Stimulated activated CD4-positive, alpha-beta T cell treated with anti-CD3 and anti-CD28 coated beads, Interleukin-2, amount 100 ng/mL, for 48 hours (primary cell): Measurements from ENCODE around the gene CHPF2.

Source experiments
- DNase-seq, 2 donors: peaks; one replicate each; pipeline ENCODE4 v3.0.0-alpha.2; 2020

CHPF2 gene

DNA sequence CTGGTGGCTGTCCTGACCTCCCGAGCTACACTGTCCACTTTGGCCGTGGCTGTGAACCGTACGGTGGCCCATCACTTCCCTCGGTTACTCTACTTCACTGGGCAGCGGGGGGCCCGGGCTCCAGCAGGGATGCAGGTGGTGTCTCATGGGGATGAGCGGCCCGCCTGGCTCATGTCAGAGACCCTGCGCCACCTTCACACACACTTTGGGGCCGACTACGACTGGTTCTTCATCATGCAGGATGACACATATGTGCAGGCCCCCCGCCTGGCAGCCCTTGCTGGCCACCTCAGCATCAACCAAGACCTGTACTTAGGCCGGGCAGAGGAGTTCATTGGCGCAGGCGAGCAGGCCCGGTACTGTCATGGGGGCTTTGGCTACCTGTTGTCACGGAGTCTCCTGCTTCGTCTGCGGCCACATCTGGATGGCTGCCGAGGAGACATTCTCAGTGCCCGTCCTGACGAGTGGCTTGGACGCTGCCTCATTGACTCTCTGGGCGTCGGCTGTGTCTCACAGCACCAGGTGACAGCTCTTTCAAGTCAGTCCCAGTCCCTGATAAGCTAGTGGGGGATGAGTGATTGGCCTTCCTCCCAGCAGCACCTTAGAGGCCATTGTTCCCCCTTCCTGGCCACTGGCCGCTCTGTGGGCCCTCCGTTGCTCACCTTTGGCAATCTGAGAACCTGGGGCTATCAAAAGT is 3.0 kb downstream of the CHPF2 start:
- no peak for DNase-seq

DNA sequence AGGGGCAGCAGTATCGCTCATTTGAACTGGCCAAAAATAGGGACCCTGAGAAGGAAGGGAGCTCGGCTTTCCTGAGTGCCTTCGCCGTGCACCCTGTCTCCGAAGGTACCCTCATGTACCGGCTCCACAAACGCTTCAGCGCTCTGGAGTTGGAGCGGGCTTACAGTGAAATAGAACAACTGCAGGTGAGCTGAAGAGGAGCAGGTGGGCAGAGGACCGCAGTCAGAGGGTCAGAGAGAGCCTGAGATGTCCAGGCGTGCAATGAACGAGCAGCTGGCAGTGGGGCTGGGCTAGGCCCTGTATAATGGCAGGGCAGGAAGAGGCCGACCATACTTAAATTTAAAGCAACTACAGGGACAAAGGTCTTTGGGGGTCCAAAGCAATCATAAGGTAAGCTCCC is 4.1 kb downstream of the CHPF2 start:
- DNase-seq = no peak

DNA sequence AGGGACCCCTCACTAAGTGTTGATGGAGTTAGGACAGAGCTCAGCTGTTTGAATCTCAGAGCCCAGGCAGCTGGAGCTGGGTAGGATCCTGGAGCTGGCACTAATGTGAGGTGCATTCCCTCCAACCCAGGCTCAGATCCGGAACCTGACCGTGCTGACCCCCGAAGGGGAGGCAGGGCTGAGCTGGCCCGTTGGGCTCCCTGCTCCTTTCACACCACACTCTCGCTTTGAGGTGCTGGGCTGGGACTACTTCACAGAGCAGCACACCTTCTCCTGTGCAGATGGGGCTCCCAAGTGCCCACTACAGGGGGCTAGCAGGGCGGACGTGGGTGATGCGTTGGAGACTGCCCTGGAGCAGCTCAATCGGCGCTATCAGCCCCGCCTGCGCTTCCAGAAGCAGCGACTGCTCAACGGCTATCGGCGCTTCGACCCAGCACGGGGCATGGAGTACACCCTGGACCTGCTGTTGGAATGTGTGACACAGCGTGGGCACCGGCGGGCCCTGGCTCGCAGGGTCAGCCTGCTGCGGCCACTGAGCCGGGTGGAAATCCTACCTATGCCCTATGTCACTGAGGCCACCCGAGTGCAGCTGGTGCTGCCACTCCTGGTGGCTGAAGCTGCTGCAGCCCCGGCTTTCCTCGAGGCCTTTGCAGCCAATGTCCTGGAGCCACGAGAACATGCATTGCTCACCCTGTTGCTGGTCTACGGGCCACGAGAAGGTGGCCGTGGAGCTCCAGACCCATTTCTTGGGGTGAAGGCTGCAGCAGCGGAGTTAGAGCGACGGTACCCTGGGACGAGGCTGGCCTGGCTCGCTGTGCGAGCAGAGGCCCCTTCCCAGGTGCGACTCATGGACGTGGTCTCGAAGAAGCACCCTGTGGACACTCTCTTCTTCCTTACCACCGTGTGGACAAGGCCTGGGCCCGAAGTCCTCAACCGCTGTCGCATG is 5.2 kb downstream of the CHPF2 start:
- DNase-seq = no peak

DNA sequence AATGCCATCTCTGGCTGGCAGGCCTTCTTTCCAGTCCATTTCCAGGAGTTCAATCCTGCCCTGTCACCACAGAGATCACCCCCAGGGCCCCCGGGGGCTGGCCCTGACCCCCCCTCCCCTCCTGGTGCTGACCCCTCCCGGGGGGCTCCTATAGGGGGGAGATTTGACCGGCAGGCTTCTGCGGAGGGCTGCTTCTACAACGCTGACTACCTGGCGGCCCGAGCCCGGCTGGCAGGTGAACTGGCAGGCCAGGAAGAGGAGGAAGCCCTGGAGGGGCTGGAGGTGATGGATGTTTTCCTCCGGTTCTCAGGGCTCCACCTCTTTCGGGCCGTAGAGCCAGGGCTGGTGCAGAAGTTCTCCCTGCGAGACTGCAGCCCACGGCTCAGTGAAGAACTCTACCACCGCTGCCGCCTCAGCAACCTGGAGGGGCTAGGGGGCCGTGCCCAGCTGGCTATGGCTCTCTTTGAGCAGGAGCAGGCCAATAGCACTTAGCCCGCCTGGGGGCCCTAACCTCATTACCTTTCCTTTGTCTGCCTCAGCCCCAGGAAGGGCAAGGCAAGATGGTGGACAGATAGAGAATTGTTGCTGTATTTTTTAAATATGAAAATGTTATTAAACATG is 6.0 kb downstream of the CHPF2 start:
- no peak for DNase-seq

DNA sequence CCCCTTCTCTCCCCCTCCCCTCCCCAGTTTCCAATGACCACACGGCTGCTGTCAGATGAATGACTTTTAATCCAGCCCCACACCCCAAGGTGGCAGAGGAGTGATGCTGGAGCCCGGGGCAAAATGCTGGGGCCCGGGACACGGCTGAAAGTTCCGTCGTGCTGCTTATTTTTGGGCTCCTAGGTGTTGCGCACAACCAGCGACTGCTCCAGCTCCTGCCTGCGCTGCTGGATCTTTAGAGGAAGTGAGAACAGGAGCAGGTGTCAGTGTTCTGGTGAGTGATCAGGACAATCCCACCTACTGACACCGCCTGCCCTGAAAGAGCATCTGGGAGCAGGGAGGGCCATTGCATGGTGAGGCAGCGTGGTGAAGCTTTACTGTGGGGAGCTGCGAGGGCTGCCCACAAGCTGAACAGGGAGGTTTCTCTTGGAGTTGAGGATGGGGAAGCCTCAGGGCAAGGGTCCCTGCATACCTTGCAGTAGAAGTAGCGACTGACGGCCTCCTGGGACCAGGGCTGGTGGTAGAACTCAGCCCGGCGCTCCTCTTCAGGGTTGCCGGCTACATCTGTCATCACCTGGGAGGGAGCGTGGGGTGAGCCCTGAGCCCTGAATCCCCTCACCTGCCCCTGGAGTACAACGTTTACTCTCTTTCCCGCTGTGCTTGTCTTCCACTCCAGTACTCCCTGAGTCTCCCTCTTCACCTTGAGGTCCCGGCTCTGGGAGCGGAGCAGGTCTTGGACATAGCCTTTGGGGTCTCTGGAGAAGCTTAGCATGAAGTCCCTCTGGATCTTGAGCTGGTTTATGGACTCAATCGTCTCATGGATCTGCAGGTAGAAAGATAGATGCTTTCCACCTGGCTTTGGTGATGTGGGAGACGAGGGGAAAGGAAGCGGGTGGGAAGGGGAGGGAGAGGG is 6.9 kb downstream of the CHPF2 start:
- no peak for DNase-seq

DNA sequence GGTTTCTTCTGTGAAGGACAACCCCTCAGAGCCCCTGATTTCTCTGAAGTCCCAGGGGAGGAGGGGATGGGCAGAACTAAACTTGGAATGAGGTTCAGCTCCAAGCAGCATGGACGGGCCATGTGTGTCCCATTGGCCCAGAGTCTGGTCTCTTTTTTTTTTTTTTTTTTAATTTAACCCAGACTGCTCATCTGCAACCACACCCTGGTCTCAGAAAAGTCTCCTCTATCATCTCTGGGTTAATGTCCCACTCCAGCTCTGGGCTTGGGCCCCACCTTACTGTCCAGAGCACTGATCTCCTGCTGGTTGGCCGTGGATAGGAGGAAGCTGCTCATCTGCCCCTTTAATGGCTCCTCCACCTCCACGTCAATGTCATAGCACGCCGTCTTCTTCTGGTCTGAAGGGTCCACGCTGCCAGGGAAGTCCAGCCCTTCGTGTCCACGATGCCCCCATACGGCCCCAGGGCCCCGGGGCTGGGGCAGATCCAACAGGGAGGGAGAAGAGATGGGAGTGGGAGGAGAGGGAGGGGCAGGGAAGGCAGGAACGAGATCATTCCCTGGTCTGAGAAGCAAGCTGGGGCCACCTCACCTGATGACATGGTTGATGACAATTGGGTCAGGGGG is 7.7 kb downstream of the CHPF2 start:
- no peak for DNase-seq

DNA sequence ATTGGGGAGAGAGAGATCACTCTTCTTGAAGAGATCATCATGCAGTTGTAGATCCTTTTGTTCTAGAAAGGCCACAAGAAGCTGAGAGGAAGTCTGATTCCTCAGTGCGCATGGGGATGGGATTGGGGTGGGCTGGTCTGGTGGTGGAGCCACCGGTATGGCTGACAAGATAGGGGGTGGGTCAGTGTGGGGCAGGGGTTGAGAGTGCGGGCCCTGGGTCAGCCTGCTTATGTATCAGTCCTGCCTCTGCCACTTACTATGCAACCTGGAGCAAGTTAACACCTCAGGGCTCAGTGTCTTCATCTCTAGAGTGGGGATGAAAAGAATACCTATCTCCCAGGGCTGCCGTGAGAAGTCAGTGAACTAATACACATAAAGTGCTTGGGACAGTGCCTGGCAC is 8.3 kb downstream of the CHPF2 start:
- no peak for DNase-seq

DNA sequence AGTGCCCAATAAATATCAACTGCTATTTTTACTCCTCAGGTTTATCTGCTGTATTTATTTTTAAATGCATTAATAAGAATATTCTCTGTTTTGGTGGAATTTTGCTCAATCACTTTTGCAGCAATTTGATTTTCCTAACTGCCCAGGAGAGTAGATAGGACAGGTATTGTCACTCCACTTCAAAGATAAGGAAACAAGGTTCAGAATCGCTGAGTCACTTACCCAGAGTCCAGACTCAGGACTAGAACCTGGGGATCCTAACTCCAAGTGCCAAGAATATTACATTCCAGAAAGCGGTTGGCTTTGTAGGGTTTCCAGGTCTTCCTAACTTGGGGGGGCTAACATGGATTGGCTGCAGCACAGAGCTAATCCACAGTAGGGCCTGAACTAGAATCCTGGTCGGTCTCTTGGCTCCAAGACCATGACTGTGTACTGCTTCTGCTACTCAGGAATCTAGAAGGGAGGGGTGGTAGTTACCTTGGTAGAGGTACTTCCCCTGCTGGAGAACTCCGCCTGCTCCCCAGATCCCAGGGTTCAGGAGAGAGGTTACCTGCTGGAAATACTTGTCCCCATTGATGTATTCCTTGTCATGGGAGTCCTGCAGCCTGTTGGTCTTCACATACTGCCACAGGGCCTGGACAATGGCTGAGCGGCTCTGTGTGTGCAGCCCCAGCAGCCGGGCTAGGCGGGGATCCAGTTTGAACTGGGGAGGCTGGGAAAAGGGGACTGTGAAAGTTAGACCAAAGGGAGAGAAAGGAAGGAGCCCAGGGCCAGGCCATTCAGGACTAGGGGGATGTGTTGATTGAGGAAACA is 8.9 kb downstream of the CHPF2 start:
- no peak for DNase-seq

DNA sequence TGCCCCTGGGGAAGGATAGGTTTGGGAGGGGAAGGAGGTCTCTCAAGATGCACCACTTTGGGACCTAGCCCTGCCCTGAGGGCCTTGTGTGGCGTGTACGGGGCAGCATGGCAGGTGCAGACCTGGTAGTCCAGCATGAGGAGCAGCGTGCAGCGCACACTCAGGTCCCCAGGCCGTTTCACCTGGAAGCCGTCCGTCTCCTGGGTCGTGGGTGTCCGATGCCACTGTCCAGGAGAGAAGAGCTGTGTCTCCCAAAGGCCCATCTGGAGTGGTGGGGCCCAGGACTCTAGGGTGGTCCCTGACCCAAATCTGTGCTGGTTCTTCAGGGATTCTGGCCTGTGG is 9.4 kb downstream of the CHPF2 start:
- no peak for DNase-seq

DNA sequence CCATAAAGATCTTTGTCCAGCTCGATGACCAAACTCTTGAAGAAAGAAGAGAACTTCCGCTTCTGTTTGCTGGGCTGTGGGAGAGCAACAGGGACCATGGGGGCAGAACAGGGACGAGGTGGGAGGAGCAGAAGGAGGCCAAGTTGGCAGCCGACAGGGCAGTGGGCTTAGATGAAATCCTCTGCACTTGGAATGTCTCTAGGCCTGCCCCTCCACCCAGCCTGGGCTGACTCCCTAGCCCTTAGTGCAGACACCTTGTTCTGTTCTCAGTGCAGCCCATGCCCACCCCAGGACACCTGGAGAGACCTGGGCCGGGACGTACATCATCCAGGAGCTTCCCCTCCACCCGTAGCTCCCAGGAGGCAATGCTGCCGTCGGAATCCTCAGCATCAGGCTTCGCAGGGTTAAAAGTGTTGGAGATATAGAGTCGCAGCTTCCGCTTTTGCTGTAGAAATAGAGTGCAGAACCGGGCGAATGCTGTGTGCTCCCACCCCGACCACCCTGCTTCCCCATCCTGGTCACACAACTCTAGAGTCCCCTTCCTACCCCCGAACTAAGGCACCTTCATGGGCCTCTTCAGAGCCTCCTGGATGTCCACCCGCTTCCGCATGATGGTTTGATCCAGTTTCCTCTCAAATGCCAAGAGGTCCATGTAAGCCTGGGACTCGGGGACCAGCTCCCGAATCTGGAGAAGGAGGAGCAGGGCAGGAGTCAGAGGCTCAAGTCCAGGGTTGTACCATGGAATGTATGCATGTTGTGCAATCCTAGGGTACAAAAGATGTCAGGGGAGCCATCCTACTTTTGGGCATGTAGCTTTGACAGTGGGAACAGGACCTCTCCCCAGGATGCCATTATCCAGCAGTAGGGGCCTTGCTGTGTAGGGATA is 10.1 kb downstream of the CHPF2 start:
- DNase-seq = no peak

DNA sequence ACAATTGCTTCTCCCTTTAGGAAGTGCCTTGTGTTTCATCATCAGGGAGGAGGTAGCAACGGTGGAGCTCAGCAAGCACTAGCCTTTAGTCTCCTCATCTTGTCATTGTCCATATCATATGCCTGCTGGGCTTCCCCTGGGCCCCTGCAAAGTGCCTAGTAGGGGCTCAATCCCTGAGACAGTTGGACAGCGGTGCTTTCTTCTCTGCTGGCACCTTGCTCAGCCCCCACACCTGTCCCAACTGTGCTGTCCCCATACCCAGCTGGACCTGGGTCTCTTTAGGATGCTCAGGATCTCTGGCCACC is 10.7 kb downstream of the CHPF2 start:
- DNase-seq = no peak

DNA sequence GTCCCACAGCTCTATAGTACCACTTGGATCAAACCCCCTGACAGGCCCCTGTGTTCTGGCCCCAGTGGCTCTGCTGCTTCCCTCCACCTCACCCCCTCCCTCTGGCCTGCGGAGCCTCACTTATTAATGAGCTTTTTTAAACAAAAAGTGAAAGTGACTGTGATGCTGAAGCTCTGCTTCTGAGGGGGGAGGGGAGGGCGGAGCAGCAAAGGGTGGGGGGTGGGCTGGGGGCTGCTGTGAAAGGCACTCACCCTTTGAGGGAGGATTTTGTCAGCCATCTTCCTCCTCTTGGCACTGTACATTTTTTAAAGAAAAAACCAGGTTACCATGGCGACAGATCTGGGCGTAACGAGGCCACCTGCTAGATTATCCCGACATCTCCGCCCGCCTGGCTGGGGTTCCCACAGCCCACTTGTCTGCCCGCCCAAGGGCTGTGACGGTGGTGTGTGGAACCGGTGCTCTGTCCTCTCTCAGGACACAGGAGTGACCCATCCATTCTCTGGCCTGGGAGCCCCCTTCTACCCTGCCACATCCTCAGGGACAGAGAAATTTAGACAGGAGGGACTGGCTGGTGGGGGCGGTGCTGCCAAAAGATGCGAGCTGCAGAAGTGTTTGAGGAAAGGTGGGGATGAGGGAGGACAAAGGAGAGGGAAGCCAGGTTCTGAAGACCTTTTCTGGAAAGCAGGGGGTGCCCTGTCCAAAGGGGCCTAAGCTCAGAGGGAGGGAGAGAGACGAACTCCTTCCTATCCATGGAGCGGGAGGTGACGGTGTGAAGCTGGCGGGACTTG is 11.3 kb downstream of the CHPF2 start:
- DNase-seq = no peak

DNA sequence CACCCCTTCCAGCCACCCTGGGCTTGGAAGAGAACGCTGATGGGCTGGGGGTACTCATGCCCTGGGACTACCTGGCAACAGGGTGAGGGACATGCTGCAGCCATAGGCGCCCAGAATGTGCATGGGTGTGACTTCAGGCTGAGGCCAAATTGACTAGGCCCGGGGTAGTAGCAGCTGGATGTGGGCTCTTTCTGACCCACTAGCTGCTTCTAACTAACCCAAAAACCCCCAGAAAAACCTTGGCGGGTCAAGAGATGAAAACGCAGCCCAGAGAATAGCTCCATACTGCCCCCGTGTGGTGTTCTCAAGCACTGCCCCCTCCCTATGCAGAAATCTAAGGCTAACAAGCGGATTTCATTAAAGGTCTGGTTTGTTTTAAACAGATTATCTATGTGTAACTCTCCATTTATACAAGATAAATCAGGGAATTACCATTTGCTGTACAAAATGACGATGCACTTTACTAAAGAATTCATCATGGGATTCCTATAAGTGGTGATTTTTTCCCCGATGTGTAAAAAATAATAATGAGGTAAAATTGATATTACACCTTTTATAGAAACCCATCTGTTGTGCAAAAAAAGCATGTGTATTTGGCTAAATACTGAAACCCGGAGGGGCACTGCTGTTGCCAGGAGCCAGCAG is 12.0 kb downstream of the CHPF2 start:
- peak; percentile 68 for DNase-seq

DNA sequence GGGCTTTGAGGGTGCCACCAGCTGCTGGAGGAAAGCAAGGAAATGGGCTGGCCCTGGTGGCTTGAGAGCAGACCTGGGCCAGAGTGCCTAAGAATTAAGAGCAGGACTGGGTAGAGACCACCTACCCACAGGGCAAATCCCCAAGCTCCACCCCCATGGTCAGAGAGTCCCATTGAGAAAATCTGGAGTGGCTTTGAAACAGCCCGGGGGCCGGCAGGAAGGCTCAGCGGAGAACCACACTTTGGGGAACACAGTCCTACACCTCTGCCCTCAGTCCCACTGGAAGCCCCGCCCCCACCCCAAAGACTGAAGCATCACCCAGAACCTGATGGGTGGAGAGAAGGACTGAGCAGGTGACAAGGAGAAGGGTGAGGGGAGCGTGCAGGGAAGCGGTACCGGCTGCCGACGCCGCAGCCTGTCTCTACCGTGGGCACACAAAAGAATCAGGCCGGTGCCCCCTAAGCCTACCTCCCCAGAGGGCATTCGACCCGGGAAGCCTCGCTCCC is 12.6 kb downstream of the CHPF2 start:
- DNase-seq = no peak

DNA sequence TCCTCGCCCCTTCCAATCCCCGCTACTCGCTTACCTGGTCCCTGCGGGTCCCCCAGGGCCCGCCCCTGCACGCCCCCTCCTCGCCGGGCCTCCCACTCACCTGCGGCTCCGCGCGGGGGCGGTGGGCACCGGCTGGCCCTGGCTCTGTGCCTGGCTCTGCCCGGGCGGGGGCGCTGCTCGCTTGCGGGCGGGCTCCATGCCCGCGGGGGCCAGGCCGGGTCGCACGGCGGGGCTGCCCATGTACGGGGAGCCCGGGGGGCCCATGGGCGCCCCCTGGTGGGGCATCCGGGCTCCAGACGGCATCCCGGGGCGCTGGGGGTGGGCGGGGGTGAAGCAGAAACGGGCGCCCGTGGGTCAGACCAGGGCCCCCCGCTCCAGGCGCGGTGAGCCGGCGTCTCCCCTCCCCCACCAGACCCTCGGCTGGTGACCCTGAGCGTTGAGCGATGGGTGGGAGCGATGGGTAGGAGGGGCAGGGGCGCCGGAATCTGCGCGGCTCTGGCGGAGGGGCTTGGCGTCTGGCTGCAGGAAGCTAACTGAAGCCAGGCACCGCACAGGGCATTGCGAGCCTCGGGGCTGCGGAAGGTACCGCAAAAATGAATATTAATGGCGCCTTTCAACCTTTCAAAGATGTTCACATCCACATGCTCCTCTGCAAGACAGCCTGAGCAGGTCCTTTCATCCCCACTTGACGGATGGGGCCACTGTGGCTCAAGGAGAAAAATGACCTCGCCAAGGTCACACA is 13.2 kb downstream of the CHPF2 start:
- peak; percentile 50 to 67 for DNase-seq

DNA sequence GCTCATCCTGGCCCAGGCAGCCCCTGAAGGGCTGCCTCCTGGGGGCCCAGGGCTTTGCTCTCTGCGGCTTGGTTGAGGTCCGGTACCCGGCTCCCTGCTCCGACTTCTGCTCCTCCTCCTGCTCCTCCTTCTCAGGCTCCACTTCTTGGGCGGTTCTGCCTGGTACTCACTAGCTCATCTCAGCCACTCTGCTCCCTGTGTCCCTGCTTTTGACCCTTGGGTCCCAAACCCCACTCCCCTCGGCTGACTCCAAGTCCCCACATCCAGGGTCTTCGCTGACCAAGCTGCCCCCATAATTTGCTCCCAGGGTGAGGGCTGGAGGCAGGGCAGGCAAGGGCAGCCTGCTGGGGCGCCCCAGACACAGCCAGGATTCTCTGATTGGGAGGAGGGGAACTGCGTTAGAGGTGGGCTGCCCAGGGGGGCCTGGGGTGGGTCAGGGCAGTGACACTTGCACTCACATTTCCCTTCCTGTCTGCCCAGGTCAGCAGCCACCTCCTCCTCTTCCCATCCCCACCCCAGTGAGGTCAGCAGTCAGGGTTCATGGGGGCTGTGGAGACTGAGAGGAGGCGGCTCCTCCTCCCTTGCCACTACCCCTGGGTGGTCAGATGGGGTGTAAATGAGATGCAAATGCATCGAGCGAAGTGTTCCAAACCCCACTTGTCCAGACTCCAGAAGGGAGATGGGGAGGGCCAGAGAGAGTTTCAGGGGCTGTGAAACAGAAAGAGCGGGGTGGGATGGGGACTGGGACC is 14.0 kb downstream of the CHPF2 start:
- no peak for DNase-seq

DNA sequence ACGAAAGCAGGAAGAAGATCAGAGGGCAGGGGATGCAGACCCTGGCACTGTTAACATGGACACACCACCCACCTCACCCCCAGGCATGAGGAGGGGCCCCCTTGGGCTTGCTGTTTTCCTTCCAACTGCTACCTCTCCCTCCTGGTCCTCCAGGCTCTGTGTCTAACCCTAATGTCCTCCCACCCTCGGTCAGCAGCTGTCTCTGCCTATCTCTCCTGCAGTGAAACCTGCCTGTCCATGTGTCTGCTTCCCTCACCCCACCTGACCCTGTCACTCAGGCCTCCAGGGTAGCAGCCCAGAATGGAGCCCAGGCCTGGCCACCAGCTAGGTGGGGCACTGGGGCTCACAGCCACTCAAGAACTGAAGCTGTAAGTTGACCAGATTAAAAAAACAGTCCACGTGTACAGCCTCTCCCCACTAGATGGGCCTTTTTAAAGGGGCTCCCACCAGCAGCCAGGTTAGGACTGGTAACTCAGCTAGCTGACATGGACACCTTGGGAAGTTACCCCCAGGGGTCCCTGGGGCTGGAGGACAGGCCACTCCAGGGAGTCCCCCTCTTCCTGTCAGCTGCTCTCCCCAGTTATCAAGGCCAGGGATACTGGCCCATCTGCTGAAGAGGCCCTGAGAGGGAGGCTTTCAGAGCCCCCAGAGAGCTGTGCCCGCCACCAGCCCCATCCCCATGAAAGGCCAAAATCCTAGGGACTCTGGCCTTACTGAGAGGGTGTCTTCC is 14.7 kb downstream of the CHPF2 start:
- no peak for DNase-seq
